GM12878 (cell line): ENCODE data around the gene NUP62. TPM values are rescaled to one million over a fixed set of nuclear protein-coding genes. Genes with fewer than 3 reads are reported as not detected.

Experiments
- ATAC-seq: fragments of 200-7000 bp; cut with Tn5 transposase; 3 replicates; pipeline ENCODE4 v1.9.1; 2020; ENCODE audit warnings: mild to moderate bottlenecking, moderate library complexity
- BruUV-seq: library from RNA; stranded (reverse); fragments of 400-500 nt; replicated peaks from 2 replicates; lab custom pipeline; 2021; lab: Mats Ljungman, UMichigan
- CTCF ChIA-PET: fragments of 300-600 bp; sonication (Branson Sonifier 250); formaldehyde crosslinking; extraction: SDS; loops from one replicate; lab custom pipeline; 2021; ENCODE audit warnings: inconsistent platforms; lab: Yijun Ruan, JAX
- POLR2A ChIA-PET: fragments of 350-600 bp; formaldehyde crosslinking; extraction: SDS; loops from one replicate; lab custom pipeline; 2021; ENCODE audit warnings: inconsistent platforms; lab: Charles Lee
- RAD21 ChIA-PET: fragments of 300-600 bp; sonication (Branson Sonifier 250); formaldehyde crosslinking; loops from one replicate; lab custom pipeline; 2023; ENCODE audit warnings: antibody characterized with exemption; ENCODE audit not compliant: unreplicated experiment; lab: Charles Lee
- SMC1A ChIA-PET: fragments of 300-600 bp; sonication (Branson Sonifier 250); formaldehyde crosslinking; loops from one replicate; lab custom pipeline; 2023; ENCODE audit not compliant: unreplicated experiment, uncharacterized antibody; lab: Charles Lee
- DNase-seq: peaks from one replicate; pipeline ENCODE4 v3.0.0-alpha.2; 2011; ENCODE audit warnings: low read depth, low spot score
- FAIRE-seq: peaks from 3 replicates; lab custom pipeline; 2011; peaks lifted over from hg19 to GRCh38; lab: Jason Lieb, UNC
- H2AFZ ChIP-seq: 2 replicates; pipeline ENCODE4 v1.6.0; 2011; ENCODE audit warnings: low read depth, low read length, control low read depth; ENCODE audit not compliant: control insufficient read depth
- H3K27ac ChIP-seq: 2 replicates; pipeline ENCODE4 v1.5.1; 2011; ENCODE audit warnings: control low read depth; ENCODE audit not compliant: control insufficient read depth, insufficient read depth
- H3K27me3 ChIP-seq, 2 experiments: replicated peaks in 1 of 2; 2 replicates each; pipeline versions ENCODE4 v1.6.0 to v1.6.1; 2011; ENCODE audit warnings: low read length in 1 of 2; ENCODE audit not compliant: control insufficient read depth in 2 of 2, insufficient read depth in 2 of 2
- H3K36me3 ChIP-seq, 2 experiments: 2 replicates each; pipeline ENCODE4 v1.5.1; 2011; ENCODE audit warnings: low read length in 1 of 2; ENCODE audit not compliant: control insufficient read depth in 2 of 2, insufficient read depth in 2 of 2
- H3K4me1 ChIP-seq: 2 replicates; pipeline ENCODE4 v1.6.1; 2011; ENCODE audit warnings: mild to moderate bottlenecking, low read length, moderate library complexity, mixed read lengths; ENCODE audit not compliant: control insufficient read depth, insufficient read depth
- H3K4me2 ChIP-seq: 2 replicates; pipeline ENCODE4 v1.6.0; 2011; ENCODE audit warnings: control low read depth; ENCODE audit not compliant: control insufficient read depth, insufficient read depth
- H3K4me3 ChIP-seq: fragments of 200-600 bp; sonication (generic); 2 replicates; pipeline ENCODE4 v1.5.1; 2016
- H3K79me2 ChIP-seq: 2 replicates; pipeline ENCODE4 v1.6.0; 2011; ENCODE audit warnings: low read length; ENCODE audit not compliant: control insufficient read depth, insufficient read depth
- H3K9ac ChIP-seq: 2 replicates; pipeline ENCODE4 v1.8.0; 2011; ENCODE audit warnings: low read length, control low read depth, mixed read lengths; ENCODE audit not compliant: control insufficient read depth, insufficient read depth
- H3K9me3 ChIP-seq: replicated peaks from 3 replicates; pipeline ENCODE4 v1.5.1; 2011; ENCODE audit warnings: mild to moderate bottlenecking, low read length; ENCODE audit not compliant: control insufficient read depth, insufficient read depth
- H4K20me1 ChIP-seq: 2 replicates; pipeline ENCODE4 v1.6.0; 2011; ENCODE audit not compliant: control insufficient read depth, insufficient read depth
- EGR1 ChIP-seq, 2 experiments: IDR thresholded peaks; 1 replicate in 1 of 2; 2 replicates in 1 of 2; pipeline ENCODE4 v1.6.1; 2011 to 2012; ENCODE audit warnings: low read depth in 2 of 2, low read length in 2 of 2, borderline replicate concordance in 1 of 2, mild to moderate bottlenecking in 1 of 2, moderate library complexity in 1 of 2
- FOXK2 ChIP-seq: fragments of 450-650 bp; IDR thresholded peaks from 2 replicates; pipeline ENCODE4 v1.6.1; 2017; ENCODE audit warnings: mild to moderate bottlenecking, moderate library complexity
- IRF4 ChIP-seq: IDR thresholded peaks from 2 replicates; pipeline ENCODE4 v1.6.1; 2011; ENCODE audit warnings: low read depth, low read length
- LARP7 ChIP-seq: fragments of 450-650 bp; IDR thresholded peaks from 2 replicates; pipeline ENCODE4 v1.6.1; 2017; ENCODE audit warnings: mild to moderate bottlenecking
- POU2F2 ChIP-seq: IDR thresholded peaks from 3 replicates; pipeline ENCODE4 v1.6.1; 2011; ENCODE audit warnings: low read depth, mild to moderate bottlenecking, low read length, borderline replicate concordance
- SMC3 ChIP-seq: IDR thresholded peaks from 2 replicates; pipeline ENCODE4 v1.6.1; 2011; ENCODE audit warnings: low read length, improper control_type of control experiment, borderline replicate concordance
- YY1 ChIP-seq: IDR thresholded peaks from 2 replicates; pipeline ENCODE4 v1.6.1; 2011; ENCODE audit warnings: low read depth, mild to moderate bottlenecking, low read length
- ZNF622 ChIP-seq: fragments of 450-650 bp; IDR thresholded peaks from 2 replicates; pipeline ENCODE4 v1.6.1; 2017; ENCODE audit warnings: mild to moderate bottlenecking, inconsistent platforms
- whole genome bisulfite sequencing: methylation state at CpG from one replicate; pipeline ENCODE4 v1.1.6; 2016; ENCODE audit warnings: low lambda C conversion rate; ENCODE audit not compliant: insufficient replicate concordance, insufficient coverage; ENCODE audit errors: missing lambda C conversion rate; 5-methylcytosine and 5-hydroxymethylcytosine counted together
- in situ Hi-C: fragments of 300-500 bp; cut with MboI; formaldehyde crosslinking; loops from 9 replicates; pipeline ENCODE4 v1.14.3; 2018; ENCODE audit warnings: mixed read lengths
- intact Hi-C: fragments of 100-400 bp; cut with micrococcal nuclease; formaldehyde crosslinking; loops from one replicate; pipeline ENCODE4 v1.14.2; 2022; ENCODE audit not compliant: unreplicated experiment
- polyA plus RNA-seq, 11 experiments: library from polyadenylated mRNA; depleted of rRNA in 4 of 11; unstranded in 6 of 11; stranded (reverse) in 5 of 11; fragments of >200 nt; fragmentation: Nextera tagmentation in 4 of 11; fragmentation: Illumina TruSeq in 1 of 11; extraction: Ambion mirVana in 4 of 11; extraction: Trizol in 1 of 11; gene quantifications; 1 replicate in 1 of 11; 2 replicates in 10 of 11; pipeline versions ENCODE4 v1.2.1 to v1.2.3, GENCODE V29; 2011 to 2016; ENCODE audit warnings: inconsistent platforms in 2 of 11, missing spikeins in 2 of 11, low read depth in 1 of 11
- total RNA-seq, 4 experiments: library from RNA; depleted of rRNA in 3 of 4; stranded (reverse); fragments of >200 nt in 3 of 4; fragmentation: Illumina TruSeq in 1 of 4; extraction: Trizol in 1 of 4; gene quantifications; 2 replicates each; pipeline versions ENCODE4 v1.2.1 to v1.2.3, GENCODE V29; 2013 to 2021
- TF ChIP-seq, protein P1 (sequence below): fragments of 450-650 bp; formaldehyde crosslinking; IDR thresholded peaks from 2 replicates; pipeline ENCODE4 v1.4.0; 2022; ENCODE audit warnings: mild to moderate bottlenecking, moderate library complexity
- TF ChIP-seq, protein P2 (sequence below): IDR thresholded peaks from 2 replicates; pipeline ENCODE4 v1.6.1; 2011; ENCODE audit warnings: borderline replicate concordance, low read depth, mild to moderate bottlenecking, moderate library complexity, low read length; ENCODE audit not compliant: insufficient read depth, poor library complexity, severe bottlenecking
- TF ChIP-seq, protein P3 (sequence below), 3 experiments: IDR thresholded peaks in 2 of 3; conservative IDR thresholded peaks in 1 of 3; 2 replicates each; pipeline ENCODE4 v1.5.1; 2011; ENCODE audit warnings: low read depth in 3 of 3, low read length in 3 of 3, mild to moderate bottlenecking in 3 of 3, control low read depth in 2 of 3, moderate library complexity in 2 of 3, inconsistent platforms in 1 of 3, mixed read lengths in 1 of 3; ENCODE audit not compliant: control insufficient read depth in 2 of 3, insufficient read depth in 1 of 3; ENCODE audit errors: extremely low read depth in 1 of 3
- TF ChIP-seq, protein P4 (sequence below): fragments of 450-650 bp; IDR thresholded peaks from 2 replicates; pipeline ENCODE4 v1.6.1; 2017; ENCODE audit warnings: antibody characterized with exemption, mild to moderate bottlenecking, moderate library complexity

The NUP62 gene
- total and polyA plus RNA-seq, 10 of the 15 experiments (the other 5 are each of a cell fraction or from before 2014, with no cell fraction given): 19.5 to 110 (median 66.9) TPM

DNA sequence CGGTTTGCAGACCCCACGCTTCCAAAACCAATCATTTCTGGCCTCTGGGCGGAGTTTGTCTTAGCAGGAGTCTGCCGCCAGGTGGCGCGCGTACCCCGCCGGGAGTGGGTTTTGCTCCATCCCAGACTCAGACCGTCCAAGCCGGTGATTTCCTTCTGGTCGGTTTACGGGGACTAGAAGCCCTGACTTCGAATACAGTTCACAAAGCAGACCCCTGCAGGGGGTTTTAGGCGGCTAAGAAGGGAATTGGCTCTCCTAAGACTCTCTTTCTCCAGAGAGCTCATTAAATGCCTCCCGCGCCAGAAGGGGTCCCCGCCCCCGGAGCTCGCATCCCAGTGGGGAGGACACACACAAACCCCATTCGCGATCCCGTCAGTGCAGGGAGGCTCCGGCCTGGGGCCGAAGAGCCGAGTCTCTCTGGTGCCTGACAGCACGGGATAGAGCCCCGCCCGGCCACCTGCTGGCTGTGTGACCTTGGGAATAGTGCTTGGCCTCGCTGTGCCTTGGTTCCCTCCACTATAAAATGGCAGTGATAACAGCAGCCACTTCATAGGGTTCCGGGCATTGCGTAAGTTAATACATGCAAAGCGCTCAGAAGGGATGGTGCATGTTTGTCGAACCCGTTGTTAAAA lies 8.6 kb upstream of the NUP62 start:
- RAD21 ChIA-PET: interaction anchor here (1.0 kb wide), 1 partner anchor 41 kb away, joined by 4 read pairs; no protein-coding TSS in a partner anchor
- no peak overlapping the region for H3K27ac ChIP-seq
- peak overlapping the region; percentile 82 for H3K4me2 ChIP-seq
- no TSS peak for BruUV-seq
- H3K27me3 ChIP-seq: no peaks in the 10 kb centered on the region
- no peaks in the 10 kb centered on the region for H3K79me2 ChIP-seq
- in situ Hi-C loops: loop anchor here (5.0 to 10.0 kb wide), 2 partner anchors 44 to 197 kb away; no protein-coding TSS in a partner anchor
- H4K20me1 ChIP-seq: no peaks in the 10 kb centered on the region
- H3K4me3 ChIP-seq: peak overlapping the region; percentile 33; the same call in 1 of the 2 replicates
- WGBS: 27% methylated on average over 35 of the region's 35 CpGs
- H3K9ac ChIP-seq: no peak overlapping the region
- no peaks in the 10 kb centered on the region for H3K9me3 ChIP-seq
- ATAC-seq (peak; percentile 79), DNase-seq (no peak), FAIRE-seq (peak; percentile 95)
- intact Hi-C loops: loop anchor here (1.0 kb wide), 1 partner anchor 45 kb away; no protein-coding TSS in a partner anchor
- no peaks in the 10 kb centered on the region for H3K4me1 ChIP-seq
- no peak overlapping the region; the same call in 1 of the 2 replicates for H2AFZ ChIP-seq
- SMC1A ChIA-PET: interaction anchor here (1.0 to 2.2 kb wide), 5 partner anchors 9 to 48 kb away, joined by 3 to 5 read pairs (median 3); partner anchors contain the start of genes ATF5 and NUP62
- CTCF ChIA-PET: interaction anchor here (0.7 to 5.0 kb wide), 16 partner anchors 10 to 345 kb away, joined by 3 to 23 read pairs (median 4); no protein-coding TSS in a partner anchor
- peaks cover 3 to 4% of the 10 kb centered on the region in 2 experiments; a peak in 3 of 4 replicates for H3K36me3 ChIP-seq
- POLR2A ChIA-PET: no interaction called here
- 0 out of 2 replicates have a peak, but pooled peaks have one; percentile 43 for TF ChIP-seq LARP7
- TF ChIP-seq, protein P1, sequence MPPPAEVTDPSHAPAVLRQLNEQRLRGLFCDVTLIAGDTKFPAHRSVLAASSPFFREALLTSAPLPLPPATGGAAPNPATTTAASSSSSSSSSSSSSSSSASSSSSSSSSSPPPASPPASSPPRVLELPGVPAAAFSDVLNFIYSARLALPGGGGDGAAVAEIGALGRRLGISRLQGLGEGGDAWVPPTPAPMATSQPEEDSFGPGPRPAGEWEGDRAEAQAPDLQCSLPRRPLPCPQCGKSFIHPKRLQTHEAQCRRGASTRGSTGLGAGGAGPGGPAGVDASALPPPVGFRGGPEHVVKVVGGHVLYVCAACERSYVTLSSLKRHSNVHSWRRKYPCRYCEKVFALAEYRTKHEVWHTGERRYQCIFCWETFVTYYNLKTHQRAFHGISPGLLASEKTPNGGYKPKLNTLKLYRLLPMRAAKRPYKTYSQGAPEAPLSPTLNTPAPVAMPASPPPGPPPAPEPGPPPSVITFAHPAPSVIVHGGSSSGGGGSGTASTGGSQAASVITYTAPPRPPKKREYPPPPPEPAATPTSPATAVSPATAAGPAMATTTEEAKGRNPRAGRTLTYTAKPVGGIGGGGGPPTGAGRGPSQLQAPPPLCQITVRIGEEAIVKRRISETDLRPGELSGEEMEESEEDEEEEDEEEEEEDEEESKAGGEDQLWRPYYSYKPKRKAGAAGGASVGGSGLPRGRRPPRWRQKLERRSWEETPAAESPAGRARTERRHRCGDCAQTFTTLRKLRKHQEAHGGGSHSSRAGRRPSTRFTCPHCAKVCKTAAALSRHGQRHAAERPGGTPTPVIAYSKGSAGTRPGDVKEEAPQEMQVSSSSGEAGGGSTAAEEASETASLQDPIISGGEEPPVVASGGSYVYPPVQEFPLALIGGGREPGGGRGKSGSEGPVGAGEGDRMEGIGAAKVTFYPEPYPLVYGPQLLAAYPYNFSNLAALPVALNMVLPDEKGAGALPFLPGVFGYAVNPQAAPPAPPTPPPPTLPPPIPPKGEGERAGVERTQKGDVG (CRISPR knock-in tag): no peak
- no peak for TF ChIP-seq EGR1 (IDR thresholded peaks at IDR 0.05; ENCODE audit: borderline replicate concordance in 1 of 2, low read depth in 2 of 2, low read length in 2 of 2)
- peak; percentile 99 for TF ChIP-seq SMC3
- TF ChIP-seq ZNF622: no peak
- TF ChIP-seq, protein P2, sequence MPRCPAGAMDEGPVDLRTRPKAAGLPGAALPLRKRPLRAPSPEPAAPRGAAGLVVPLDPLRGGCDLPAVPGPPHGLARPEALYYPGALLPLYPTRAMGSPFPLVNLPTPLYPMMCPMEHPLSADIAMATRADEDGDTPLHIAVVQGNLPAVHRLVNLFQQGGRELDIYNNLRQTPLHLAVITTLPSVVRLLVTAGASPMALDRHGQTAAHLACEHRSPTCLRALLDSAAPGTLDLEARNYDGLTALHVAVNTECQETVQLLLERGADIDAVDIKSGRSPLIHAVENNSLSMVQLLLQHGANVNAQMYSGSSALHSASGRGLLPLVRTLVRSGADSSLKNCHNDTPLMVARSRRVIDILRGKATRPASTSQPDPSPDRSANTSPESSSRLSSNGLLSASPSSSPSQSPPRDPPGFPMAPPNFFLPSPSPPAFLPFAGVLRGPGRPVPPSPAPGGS: no peak
- peak; percentile 20; the same call in 1 of the 3 replicates for TF ChIP-seq POU2F2
- peak; percentile 80 for TF ChIP-seq YY1
- no peak for TF ChIP-seq FOXK2
- TF ChIP-seq IRF4: 0 out of 2 replicates have a peak, but pooled peaks have one; percentile 39
- TF ChIP-seq, protein P3, sequence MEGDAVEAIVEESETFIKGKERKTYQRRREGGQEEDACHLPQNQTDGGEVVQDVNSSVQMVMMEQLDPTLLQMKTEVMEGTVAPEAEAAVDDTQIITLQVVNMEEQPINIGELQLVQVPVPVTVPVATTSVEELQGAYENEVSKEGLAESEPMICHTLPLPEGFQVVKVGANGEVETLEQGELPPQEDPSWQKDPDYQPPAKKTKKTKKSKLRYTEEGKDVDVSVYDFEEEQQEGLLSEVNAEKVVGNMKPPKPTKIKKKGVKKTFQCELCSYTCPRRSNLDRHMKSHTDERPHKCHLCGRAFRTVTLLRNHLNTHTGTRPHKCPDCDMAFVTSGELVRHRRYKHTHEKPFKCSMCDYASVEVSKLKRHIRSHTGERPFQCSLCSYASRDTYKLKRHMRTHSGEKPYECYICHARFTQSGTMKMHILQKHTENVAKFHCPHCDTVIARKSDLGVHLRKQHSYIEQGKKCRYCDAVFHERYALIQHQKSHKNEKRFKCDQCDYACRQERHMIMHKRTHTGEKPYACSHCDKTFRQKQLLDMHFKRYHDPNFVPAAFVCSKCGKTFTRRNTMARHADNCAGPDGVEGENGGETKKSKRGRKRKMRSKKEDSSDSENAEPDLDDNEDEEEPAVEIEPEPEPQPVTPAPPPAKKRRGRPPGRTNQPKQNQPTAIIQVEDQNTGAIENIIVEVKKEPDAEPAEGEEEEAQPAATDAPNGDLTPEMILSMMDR (IDR thresholded peaks at IDR 0.05 in 2 of 3, conservative IDR thresholded peaks at IDR 0.05 in 1 of 3; ENCODE audit: control insufficient read depth in 2 of 3, extremely low read depth in 1 of 3, insufficient read depth in 1 of 3, low read depth in 3 of 3, low read length in 3 of 3): peak; percentile 92 to 98 (median 93)
- TF ChIP-seq, protein P4, sequence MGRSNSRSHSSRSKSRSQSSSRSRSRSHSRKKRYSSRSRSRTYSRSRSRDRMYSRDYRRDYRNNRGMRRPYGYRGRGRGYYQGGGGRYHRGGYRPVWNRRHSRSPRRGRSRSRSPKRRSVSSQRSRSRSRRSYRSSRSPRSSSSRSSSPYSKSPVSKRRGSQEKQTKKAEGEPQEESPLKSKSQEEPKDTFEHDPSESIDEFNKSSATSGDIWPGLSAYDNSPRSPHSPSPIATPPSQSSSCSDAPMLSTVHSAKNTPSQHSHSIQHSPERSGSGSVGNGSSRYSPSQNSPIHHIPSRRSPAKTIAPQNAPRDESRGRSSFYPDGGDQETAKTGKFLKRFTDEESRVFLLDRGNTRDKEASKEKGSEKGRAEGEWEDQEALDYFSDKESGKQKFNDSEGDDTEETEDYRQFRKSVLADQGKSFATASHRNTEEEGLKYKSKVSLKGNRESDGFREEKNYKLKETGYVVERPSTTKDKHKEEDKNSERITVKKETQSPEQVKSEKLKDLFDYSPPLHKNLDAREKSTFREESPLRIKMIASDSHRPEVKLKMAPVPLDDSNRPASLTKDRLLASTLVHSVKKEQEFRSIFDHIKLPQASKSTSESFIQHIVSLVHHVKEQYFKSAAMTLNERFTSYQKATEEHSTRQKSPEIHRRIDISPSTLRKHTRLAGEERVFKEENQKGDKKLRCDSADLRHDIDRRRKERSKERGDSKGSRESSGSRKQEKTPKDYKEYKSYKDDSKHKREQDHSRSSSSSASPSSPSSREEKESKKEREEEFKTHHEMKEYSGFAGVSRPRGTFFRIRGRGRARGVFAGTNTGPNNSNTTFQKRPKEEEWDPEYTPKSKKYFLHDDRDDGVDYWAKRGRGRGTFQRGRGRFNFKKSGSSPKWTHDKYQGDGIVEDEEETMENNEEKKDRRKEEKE: no peak
